IPS-15b (cell line): ENCODE measurements around the gene TBC1D4.
"Not testable (repeated sequence)": the region's sequence is repeated elsewhere in the genome, so short reads cannot be mapped to it uniquely, and the experiment has no call there.

Experiments used
- H3K27me3 ChIP-seq: one replicate; pipeline ENCODE4 v1.6.1; 2013; ENCODE audit warnings: low read length; ENCODE audit not compliant: control insufficient read depth, insufficient read depth
- H3K36me3 ChIP-seq: one replicate; pipeline ENCODE4 v1.6.1; 2013; ENCODE audit warnings: low read length; ENCODE audit not compliant: control insufficient read depth, insufficient read depth
- H3K4me1 ChIP-seq: one replicate; pipeline ENCODE4 v1.6.1; 2013; ENCODE audit warnings: mild to moderate bottlenecking, low read length; ENCODE audit not compliant: control insufficient read depth, insufficient read depth
- H3K4me3 ChIP-seq: one replicate; pipeline ENCODE4 v1.5.1; 2013; ENCODE audit warnings: low read depth, low read length
- H3K9ac ChIP-seq: one replicate; pipeline ENCODE4 v1.6.1; 2013; ENCODE audit warnings: low read depth, mild to moderate bottlenecking, low read length
- H3K9me3 ChIP-seq: one replicate; pipeline ENCODE4 v1.6.1; 2013; ENCODE audit warnings: mild to moderate bottlenecking, low read length; ENCODE audit not compliant: control insufficient read depth, insufficient read depth

Gene TBC1D4

DNA sequence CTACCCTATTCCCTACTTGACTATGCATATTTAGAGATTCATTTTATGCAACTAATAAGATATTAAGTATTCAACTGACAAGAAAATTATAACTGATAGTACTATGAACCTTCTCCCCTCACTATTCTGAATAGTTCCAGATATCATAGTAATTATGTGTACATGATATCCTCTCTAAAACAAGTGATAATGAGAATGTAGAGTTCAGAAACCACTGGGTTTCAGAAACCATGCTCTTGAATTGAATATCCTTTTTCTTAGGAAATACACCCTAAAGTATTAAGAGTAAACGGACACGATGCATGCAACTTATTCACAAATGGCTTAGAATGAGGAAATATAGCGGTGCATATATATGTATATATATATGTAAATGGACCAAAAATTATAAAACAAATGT lies 160.9 kb downstream of the TBC1D4 start:
- Histone ChIP-seq H3K4me1 (no peaks in the 10 kb centered on the region), H3K9ac (no peak overlapping the region), H3K36me3 (no peaks in the 10 kb centered on the region), H3K27me3 (no peaks in the 10 kb centered on the region), H3K4me3 (no peak overlapping the region), H3K9me3 (no peaks in the 10 kb centered on the region)

DNA sequence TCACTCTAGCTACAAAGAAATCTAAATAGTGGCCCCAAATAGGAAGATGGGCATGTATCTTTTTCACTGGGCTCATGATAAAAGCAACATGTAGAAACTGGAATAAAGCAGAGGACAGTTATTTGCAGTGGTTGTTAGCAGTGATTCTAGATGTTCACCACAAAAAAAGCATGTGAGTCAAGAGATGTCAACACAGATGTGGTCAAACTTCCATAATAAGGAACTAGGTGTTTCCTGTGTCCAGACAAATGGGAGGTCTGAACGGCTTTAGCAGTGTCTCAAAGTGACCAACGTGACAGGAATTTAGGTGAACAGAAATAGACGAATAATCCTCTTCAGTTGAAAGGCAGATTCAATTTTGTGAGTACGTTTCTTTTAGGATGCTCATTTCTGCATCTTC lies 162.7 kb downstream of the TBC1D4 start:
- no peak overlapping the region for H3K9ac ChIP-seq
- no peaks in the 10 kb centered on the region for H3K27me3 ChIP-seq
- H3K4me3 ChIP-seq = no peak overlapping the region
- no peaks in the 10 kb centered on the region for H3K9me3 ChIP-seq
- no peaks in the 10 kb centered on the region for H3K4me1 ChIP-seq
- H3K36me3 ChIP-seq = no peaks in the 10 kb centered on the region

DNA sequence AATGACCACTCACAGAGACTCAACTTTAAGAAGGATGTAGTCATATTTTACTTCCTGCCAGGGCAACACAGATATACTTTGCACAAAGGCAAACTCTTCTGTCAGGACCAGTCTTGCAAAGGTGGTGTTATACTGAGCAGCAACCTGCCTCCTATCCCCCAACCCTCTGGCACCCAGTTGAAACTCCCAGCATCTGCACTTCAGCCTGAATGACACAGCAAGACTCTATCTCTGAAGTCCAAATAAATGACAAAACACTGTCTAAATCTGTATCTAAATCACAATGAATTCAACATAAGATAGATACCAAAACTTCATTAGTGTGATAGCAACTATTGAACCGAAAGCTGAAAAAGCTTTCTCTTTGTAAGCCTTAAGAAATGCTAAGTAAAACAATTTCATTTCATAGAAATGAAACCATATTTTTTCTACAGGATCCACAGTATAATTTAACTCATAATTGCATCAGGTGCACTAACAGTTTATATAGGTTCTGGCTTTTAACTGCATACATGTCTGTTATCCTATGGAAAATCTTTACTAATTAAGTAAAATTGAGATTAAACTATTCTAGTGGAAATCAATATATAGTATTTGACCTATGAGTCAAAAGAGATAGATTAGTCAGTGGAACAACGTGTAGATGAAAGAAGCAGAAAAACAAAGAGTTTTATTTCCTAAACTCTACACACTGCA lies 163.7 kb downstream of the TBC1D4 start:
- Histone ChIP-seq H3K36me3 (no peaks in the 10 kb centered on the region), H3K9me3 (no peaks in the 10 kb centered on the region), H3K27me3 (no peaks in the 10 kb centered on the region), H3K9ac (no peak overlapping the region), H3K4me1 (no peaks in the 10 kb centered on the region), H3K4me3 (no peak overlapping the region)

DNA sequence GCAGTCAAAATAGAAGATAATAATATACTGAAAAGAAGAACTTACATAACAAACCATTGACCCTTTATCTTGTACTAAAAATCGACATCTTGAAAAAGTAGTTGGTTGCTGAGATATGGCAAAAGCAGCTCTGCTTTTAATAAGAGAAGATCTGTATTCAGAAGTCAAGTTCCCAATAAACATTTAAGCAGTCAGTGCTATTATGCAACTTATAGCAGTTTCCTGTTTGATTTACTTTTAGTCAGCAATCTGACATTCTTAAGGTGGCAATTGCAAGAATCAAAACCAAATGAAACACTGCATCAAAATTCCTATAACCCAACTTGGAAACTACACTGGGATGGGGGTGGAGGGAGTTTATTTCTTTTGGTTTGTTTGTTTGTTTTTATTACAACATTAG lies 165.5 kb downstream of the TBC1D4 start:
- Histone ChIP-seq H3K9ac (no peak overlapping the region), H3K4me3 (no peak overlapping the region)

DNA sequence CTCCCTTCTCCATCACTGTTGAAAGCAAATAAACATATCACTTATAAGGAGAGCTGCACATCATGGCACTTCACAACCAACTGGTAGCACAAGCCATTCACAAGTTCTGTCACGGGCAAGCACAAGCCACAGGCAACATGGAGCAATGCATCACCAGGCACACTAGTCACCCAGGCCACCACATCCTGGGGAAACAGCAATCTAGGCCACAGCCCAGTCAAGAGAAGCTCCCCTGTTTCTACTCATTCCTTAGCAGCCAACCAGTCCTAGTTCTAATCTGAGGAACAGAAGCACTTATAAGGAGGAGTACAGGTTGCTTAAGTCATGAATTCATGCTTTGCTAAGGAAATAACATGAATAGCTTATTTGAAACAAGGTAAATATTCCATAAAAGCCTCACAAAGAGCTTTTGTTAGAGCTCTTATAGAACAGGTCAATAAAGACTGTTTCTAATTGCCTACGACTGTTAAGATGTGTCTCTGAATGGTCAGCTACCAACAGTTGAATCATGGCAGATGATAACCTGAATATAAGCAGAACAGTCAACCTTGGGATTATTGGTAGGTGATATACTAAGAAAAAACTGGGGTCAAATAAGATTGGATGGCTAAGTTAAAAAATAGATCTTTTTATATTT lies 169.0 kb downstream of the TBC1D4 start:
- Histone ChIP-seq H3K27me3 (no peaks in the 10 kb centered on the region), H3K36me3 (no peaks in the 10 kb centered on the region), H3K4me1 (no peaks in the 10 kb centered on the region), H3K9ac (no peak overlapping the region), H3K4me3 (no peak overlapping the region), H3K9me3 (no peaks in the 10 kb centered on the region)

More for the DNA sequence above, 165.5 kb downstream of the TBC1D4 start:
- Histone ChIP-seq H3K4me1 (no peaks in the 10 kb centered on the region), H3K9me3 (no peaks in the 10 kb centered on the region), H3K27me3 (no peaks in the 10 kb centered on the region), H3K36me3 (no peaks in the 10 kb centered on the region)

DNA sequence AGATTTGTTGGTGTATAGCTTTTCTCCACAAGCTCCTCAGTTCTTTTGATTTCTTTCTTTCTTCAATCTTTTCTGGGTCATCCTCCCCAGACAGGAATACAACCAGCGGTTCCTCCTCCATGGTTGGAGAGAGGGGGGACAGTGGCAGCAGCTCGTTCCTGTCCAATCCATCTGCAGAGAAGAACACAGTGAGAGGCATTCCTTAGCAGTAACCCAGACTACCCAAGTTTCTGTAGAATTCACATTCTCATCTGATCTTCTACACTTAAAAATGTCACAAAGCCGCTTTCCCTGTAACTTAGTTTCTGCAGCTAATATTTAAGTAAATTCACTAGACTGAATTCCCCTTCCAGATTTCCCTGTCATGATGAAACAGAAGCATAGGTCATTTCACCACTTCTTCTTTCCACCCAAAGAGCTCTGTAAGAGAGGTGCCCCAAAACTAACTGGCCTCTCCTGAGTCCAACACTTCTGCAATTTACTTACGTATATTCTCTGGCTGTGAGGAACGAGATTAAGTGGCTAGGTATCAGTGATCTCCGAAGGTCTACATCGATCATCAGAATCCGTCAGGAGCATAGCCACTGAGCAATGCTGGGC lies 171.9 kb downstream of the TBC1D4 start:
- H3K27me3 ChIP-seq = no peaks in the 10 kb centered on the region
- no peaks in the 10 kb centered on the region for H3K9me3 ChIP-seq
- no peak overlapping the region for H3K4me3 ChIP-seq
- no peaks in the 10 kb centered on the region for H3K36me3 ChIP-seq
- H3K9ac ChIP-seq = no peak overlapping the region
- H3K4me1 ChIP-seq = no peaks in the 10 kb centered on the region

DNA sequence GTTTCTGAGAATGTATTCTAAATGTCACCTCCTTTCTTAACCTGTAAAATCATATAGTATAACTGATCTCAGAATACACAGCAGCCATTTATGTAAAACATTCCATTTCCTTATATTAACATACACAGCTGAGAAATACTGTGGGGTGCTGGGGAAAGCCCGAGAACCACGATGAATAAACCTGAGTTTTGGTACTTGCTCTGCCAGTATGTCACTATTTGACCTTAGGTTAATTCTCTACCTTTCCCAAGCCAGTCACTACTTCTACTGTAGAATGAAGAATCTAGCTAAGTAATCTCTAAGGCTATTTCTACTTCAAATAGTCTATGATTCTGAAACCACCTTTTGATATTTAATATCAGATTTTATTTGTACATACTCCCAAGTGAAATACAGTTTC lies 173.7 kb downstream of the TBC1D4 start:
- Histone ChIP-seq H3K9me3 (no peaks in the 10 kb centered on the region), H3K27me3 (no peaks in the 10 kb centered on the region), H3K9ac (no peak overlapping the region), H3K4me1 (no peaks in the 10 kb centered on the region), H3K36me3 (no peaks in the 10 kb centered on the region), H3K4me3 (no peak overlapping the region)

DNA sequence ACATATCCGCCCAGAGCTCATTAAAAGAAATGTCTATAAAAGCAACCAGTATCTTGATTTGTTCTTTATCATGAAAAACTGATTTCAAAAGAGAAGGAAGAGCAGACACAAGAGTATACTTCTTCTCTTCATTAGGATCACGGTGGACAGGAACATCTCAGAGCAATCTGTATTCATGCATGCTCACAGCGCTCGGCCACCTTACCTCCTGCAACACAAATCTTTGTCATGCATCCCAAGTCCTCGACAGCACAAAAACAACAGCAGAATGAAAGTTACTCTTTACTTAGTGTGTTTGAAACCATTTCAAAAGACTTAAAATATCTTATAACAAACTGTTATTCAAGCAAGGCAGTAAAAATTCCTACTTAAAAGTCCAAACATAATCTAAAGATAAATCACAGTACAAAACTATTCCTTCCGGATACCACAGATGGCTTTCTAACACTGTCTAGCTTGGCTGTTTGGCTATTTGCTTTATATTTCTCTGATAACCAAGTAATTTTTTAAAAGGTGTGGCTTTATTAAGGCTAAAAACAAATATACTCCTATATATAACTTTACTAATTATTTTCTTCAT lies 174.5 kb downstream of the TBC1D4 start:
- H3K9me3 ChIP-seq = no peaks in the 10 kb centered on the region
- H3K9ac ChIP-seq = no peak overlapping the region
- H3K36me3 ChIP-seq = no peaks in the 10 kb centered on the region
- no peaks in the 10 kb centered on the region for H3K27me3 ChIP-seq
- H3K4me3 ChIP-seq = no peak overlapping the region
- no peaks in the 10 kb centered on the region for H3K4me1 ChIP-seq

DNA sequence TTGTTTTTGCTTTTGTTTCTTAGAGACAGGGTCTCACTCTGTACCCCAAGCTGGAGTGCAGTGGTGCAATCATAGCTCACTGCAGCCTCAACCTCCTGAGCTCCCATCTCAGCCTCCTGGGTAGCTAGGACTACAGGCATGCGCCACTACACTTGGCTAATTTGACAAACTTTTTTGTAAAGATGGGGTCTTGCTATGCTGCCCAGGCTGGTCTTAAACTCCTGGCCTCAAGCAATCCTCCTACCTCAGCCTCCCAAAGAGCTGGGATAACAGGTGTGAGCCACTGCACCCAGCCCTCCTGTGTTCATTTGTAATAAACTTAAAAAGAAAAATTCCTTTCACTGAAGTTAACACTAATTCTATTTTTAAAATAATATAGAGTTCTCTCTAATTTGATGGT lies 175.0 kb downstream of the TBC1D4 start:
- not testable (repeated sequence) for H3K4me1 ChIP-seq, H3K27me3 ChIP-seq, H3K36me3 ChIP-seq, H3K4me3 ChIP-seq, H3K9me3 ChIP-seq, H3K9ac ChIP-seq

DNA sequence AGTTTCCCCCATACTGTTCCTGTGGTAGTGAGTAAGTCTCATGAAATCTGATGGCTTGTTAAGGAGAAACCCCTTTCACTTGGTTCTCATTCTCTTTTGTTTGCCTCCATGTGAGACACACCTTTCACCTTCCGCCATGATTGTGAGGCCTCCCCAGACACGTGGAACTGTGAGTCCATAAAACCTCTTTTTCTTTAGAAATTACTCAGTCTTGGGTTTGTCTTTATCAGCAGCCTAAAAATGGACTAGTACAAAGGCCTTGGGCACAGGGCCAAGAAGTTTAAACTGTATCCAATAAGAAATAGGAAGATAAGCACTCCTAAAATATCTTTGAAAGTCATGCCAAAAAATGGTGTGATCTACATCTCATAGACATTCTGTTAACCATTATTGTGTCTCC lies 176.9 kb downstream of the TBC1D4 start:
- no peaks in the 10 kb centered on the region for H3K4me1 ChIP-seq
- no peak overlapping the region for H3K4me3 ChIP-seq
- H3K27me3 ChIP-seq = no peaks in the 10 kb centered on the region
- no peak overlapping the region for H3K9ac ChIP-seq
- H3K36me3 ChIP-seq = no peaks in the 10 kb centered on the region
- no peaks in the 10 kb centered on the region for H3K9me3 ChIP-seq

DNA sequence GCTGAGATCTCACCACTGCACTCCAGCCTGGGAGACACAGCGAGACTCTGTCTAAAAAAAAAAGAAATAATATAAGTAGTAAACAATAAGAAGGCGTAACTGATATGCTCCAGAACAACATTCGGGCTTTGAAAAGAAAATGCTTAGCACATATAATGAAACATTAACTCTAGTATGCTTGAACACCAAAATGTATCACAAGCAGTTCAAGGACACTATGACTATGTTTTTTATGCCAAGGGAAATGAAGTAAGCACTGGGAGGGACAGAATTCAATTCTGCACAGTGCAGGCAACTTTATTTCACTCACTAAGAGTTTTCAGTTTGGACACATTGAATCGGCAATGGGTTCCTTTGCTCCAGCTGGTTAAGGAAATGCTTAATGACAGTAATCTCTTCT lies 178.7 kb downstream of the TBC1D4 start:
- H3K9me3 ChIP-seq = no peaks in the 10 kb centered on the region
- H3K36me3 ChIP-seq = no peaks in the 10 kb centered on the region
- no peaks in the 10 kb centered on the region for H3K27me3 ChIP-seq
- no peak overlapping the region for H3K4me3 ChIP-seq
- no peak overlapping the region for H3K9ac ChIP-seq
- no peaks in the 10 kb centered on the region for H3K4me1 ChIP-seq
